ENCODE results near the gene SLC2A6. TPM values are rescaled to one million over a fixed set of nuclear protein-coding genes. Genes with fewer than 3 reads are reported as not detected.

The SLC2A6 gene
- total RNA-seq, 4 donors from 2014 or later, result 2.1 to 4.9 (median 4.1) TPM

- TF ChIP-seq CTCF (IDR thresholded peaks at IDR 0.05), result no peak
- ATAC-seq (ENCODE audit: low FRiP score) (no peak), DNase-seq (ENCODE audit: low spot score) (no peak)
Measured at GRCh38 chr9:133430244-133430643, 48.7 kb downstream of the SLC2A6 start.

- ATAC-seq (ENCODE audit: low FRiP score) (peak; percentile 69), DNase-seq (ENCODE audit: low spot score) (no peak)
- no peak for TF ChIP-seq CTCF (IDR thresholded peaks at IDR 0.05)
Measured at GRCh38 chr9:133429641-133430161, 49.2 kb downstream of the SLC2A6 start.

GRCh38 chr9:133429214-133429613 lies 49.7 kb downstream of the SLC2A6 start:
- DNase-seq (ENCODE audit: low spot score) (no peak), ATAC-seq (ENCODE audit: low FRiP score) (no peak)
- no peak for TF ChIP-seq CTCF (IDR thresholded peaks at IDR 0.05)

GRCh38 chr9:133428617-133429101 lies 50.2 kb downstream of the SLC2A6 start:
- ATAC-seq (ENCODE audit: low FRiP score) (no peak), DNase-seq (ENCODE audit: low spot score) (no peak)
- TF ChIP-seq CTCF (IDR thresholded peaks at IDR 0.05), result no peak

- ATAC-seq (ENCODE audit: low FRiP score), result no peak
- no peak for DNase-seq (ENCODE audit: low spot score)
- TF ChIP-seq CTCF (IDR thresholded peaks at IDR 0.05), result no peak
Measured at GRCh38 chr9:133427658-133428348, 51.1 kb downstream of the SLC2A6 start.

- DNase-seq (ENCODE audit: low spot score) (no peak), ATAC-seq (ENCODE audit: low FRiP score) (no peak)
- TF ChIP-seq CTCF (IDR thresholded peaks at IDR 0.05), result no peak
Measured at GRCh38 chr9:133426011-133426410, 52.9 kb downstream of the SLC2A6 start.
